GM10248 (cell line): Measurements from ENCODE around the gene ABI3BP.

ENCODE experiments used
- CTCF ChIA-PET: fragments of 300-600 bp; sonication (Branson Sonifier 250); formaldehyde crosslinking; extraction: SDS; loops from one replicate; lab custom pipeline; 2021; ENCODE audit warnings: antibody characterized with exemption; lab: Yijun Ruan, JAX
- POLR2A ChIA-PET: fragments of 350-650 bp; sonication (Branson Sonifier 250); formaldehyde crosslinking; extraction: SDS; loops from one replicate; lab custom pipeline; 2020; ENCODE audit warnings: antibody characterized with exemption; lab: Yijun Ruan, JAX
- DNase-seq: peaks from one replicate; pipeline ENCODE4 v3.0.0; 2012; ENCODE audit errors: extremely low spot score
- CTCF ChIP-seq: IDR thresholded peaks from 2 replicates; pipeline ENCODE4 v1.5.1; 2012; ENCODE audit warnings: mild to moderate bottlenecking, low read depth; ENCODE audit errors: extremely low read depth, missing control alignments, control extremely low read depth

ABI3BP gene

GRCh38 chr3:100899440-100900091, 93.7 kb downstream of the ABI3BP start:
- peak; percentile 26 for DNase-seq
- POLR2A ChIA-PET, result no interaction called here
- CTCF ChIA-PET, result no interaction called here
- no peak for TF ChIP-seq CTCF

- TF ChIP-seq CTCF, result no peak
- POLR2A ChIA-PET, result no interaction called here
- DNase-seq, result no peak
- CTCF ChIA-PET, result no interaction called here
Measured at GRCh38 chr3:100898681-100899080, 94.5 kb downstream of the ABI3BP start.

- DNase-seq, result no peak
- POLR2A ChIA-PET, result no interaction called here
- no peak for TF ChIP-seq CTCF
- CTCF ChIA-PET, result no interaction called here
Measured at GRCh38 chr3:100896994-100897393, 96.2 kb downstream of the ABI3BP start.

GRCh38 chr3:100893590-100893989, 99.6 kb downstream of the ABI3BP start:
- POLR2A ChIA-PET, result no interaction called here
- DNase-seq, result no peak
- CTCF ChIA-PET, result interaction anchor here (0.6 to 3.2 kb wide), 2 partner anchors 14 to 490 kb away, joined by 3 to 10 read pairs; no protein-coding TSS in a partner anchor
- no peak for TF ChIP-seq CTCF

GRCh38 chr3:100893108-100893507, 100.1 kb downstream of the ABI3BP start:
- ChIA-PET POLR2A (no interaction called here), CTCF (interaction anchor here (0.6 to 3.2 kb wide), 2 partner anchors 14 to 491 kb away, joined by 3 to 10 read pairs; no protein-coding TSS in a partner anchor)
- DNase-seq, result no peak
- TF ChIP-seq CTCF, result no peak

GRCh38 chr3:100891827-100892226, 101.4 kb downstream of the ABI3BP start:
- ChIA-PET POLR2A (no interaction called here), CTCF (interaction anchor here (3.2 kb wide), 1 partner anchor 13 kb away, joined by 10 read pairs; no protein-coding TSS in a partner anchor)
- no peak for TF ChIP-seq CTCF
- DNase-seq, result no peak
